ENCODE data around the gene TARBP1. TPM values are rescaled to one million over a fixed set of nuclear protein-coding genes. Genes with fewer than 3 reads are reported as not detected.

The TARBP1 gene
- total and polyA plus RNA-seq, 2 of the 4 experiments (the other 2 are of a cell fraction): 10.6 to 17.7 TPM

DNA sequence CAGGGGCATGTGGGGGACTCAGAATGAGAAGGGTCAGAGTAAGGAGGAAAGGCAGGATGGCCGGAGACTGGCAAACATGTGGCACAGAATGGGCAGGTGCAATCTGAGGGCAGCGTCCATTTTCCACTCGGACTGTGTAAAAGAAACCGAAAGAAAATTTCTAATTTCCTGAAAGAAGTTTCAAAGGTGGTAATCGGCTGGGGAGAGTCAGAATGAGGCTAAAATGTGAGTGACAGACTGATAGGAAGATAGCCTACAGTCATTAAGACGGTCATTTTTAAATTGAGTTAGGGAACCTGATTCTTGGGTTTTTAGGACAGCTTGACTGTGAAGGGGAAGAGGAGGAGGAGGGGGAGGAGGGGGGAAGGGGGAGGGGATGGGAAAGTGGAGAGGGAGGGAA is 82.1 kb downstream of the TARBP1 start:
- ATAC-seq (ENCODE audit: low read depth) (no peak), DNase-seq (no peak)
- Histone ChIP-seq H3K14ac (replicated peaks; ENCODE audit: low read depth, low read length) (no peak overlapping the region), H3K4ac (ENCODE audit: low read depth, low read length) (no peak overlapping the region), H2BK5ac (ENCODE audit: low read depth, low read length, poor library complexity, severe bottlenecking) (no peak overlapping the region), H4K8ac (ENCODE audit: low read depth in 2 of 2, low read length in 2 of 2) (no peak overlapping the region), H3K27ac (ENCODE audit: insufficient read depth, low read length) (no peak overlapping the region), H3K27me3 (ENCODE audit: control insufficient read depth, insufficient read depth, low read length) (no peaks in the 10 kb centered on the region), H3K36me3 (ENCODE audit: control insufficient read depth, insufficient read depth, low read length) (peaks cover 2% of the 10 kb centered on the region), H4K91ac (ENCODE audit: insufficient read depth, low read depth, low read length) (no peak overlapping the region), H2BK20ac (ENCODE audit: low read depth, low read length) (no peak overlapping the region), H3K56ac (ENCODE audit: extremely low read depth, insufficient read depth, low read length) (no peak overlapping the region), H3K9ac (ENCODE audit: low read depth, low read length) (no peak overlapping the region), H3K23ac (ENCODE audit: low read depth, low read length) (no peak overlapping the region), H3K4me1 (ENCODE audit: control insufficient read depth, insufficient read depth, low read length) (no peaks in the 10 kb centered on the region), H3K9me3 (ENCODE audit: control insufficient read depth, insufficient read depth, low read length) (no peaks in the 10 kb centered on the region), H2BK120ac (ENCODE audit: low read depth, low read length) (no peak overlapping the region), H3K79me1 (ENCODE audit: low read depth in 1 of 2, low read length in 2 of 2) (no peaks in the 10 kb centered on the region), H4K5ac (ENCODE audit: low read depth, low read length) (no peak overlapping the region), H2AFZ (replicated peaks; ENCODE audit: low read length, poor library complexity) (no peak overlapping the region), H4K20me1 (ENCODE audit: insufficient read depth, low read length) (no peaks in the 10 kb centered on the region), H3K9me1 (ENCODE audit: insufficient read depth, low read length) (peaks cover 3% of the 10 kb centered on the region; the same call in 1 of the 2 replicates), H2BK15ac (ENCODE audit: low read depth, low read length) (no peak overlapping the region), H3K18ac (ENCODE audit: low read depth, low read length) (no peak overlapping the region), H3K4me2 (ENCODE audit: low read depth, low read length) (no peak overlapping the region), H2AK9ac (replicated peaks; ENCODE audit: low read depth, low read length, poor library complexity) (no peak overlapping the region), H2AK5ac (ENCODE audit: low read depth, low read length) (no peak overlapping the region), H3K4me3 (ENCODE audit: insufficient read depth, low read depth, low read length) (no peak overlapping the region)
- ChIA-PET CTCF (no interaction called here), POLR2A (ENCODE audit: unreplicated experiment) (no interaction called here)
- intact Hi-C loops (cut with micrococcal nuclease) (no loop called here), dilution Hi-C loops (cut with HindIII; ENCODE audit: low sequenced_read_pairs, unreplicated experiment) (no loop called here), in situ Hi-C loops (cut with MboI; ENCODE audit: low sequenced_read_pairs) (no loop called here)
- TF ChIP-seq MAZ (IDR thresholded peaks at IDR 0.05; ENCODE audit: borderline replicate concordance, low read depth, low read length): no peak
- TF ChIP-seq, protein P1, sequence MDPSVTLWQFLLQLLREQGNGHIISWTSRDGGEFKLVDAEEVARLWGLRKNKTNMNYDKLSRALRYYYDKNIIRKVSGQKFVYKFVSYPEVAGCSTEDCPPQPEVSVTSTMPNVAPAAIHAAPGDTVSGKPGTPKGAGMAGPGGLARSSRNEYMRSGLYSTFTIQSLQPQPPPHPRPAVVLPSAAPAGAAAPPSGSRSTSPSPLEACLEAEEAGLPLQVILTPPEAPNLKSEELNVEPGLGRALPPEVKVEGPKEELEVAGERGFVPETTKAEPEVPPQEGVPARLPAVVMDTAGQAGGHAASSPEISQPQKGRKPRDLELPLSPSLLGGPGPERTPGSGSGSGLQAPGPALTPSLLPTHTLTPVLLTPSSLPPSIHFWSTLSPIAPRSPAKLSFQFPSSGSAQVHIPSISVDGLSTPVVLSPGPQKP (IDR thresholded peaks at IDR 0.05; ENCODE audit: borderline replicate concordance, low read depth, low read length): no peak
- TF ChIP-seq RAD21 (IDR thresholded peaks at IDR 0.05; ENCODE audit: low read length): no peak
- TF ChIP-seq BHLHE40 (IDR thresholded peaks at IDR 0.05; ENCODE audit: low read depth, low read length): no peak
- no TSS peak for BruUV-seq (replicated peaks)
- WGBS, 2 experiments (ENCODE audit: extremely low coverage in 2 of 2, insufficient read length in 1 of 2): 87% methylated on average over 4 of the region's 6 CpGs; no CpG with 5 or more reads in 1 of the 2 experiments

Data from IMR-90 (cell line).